Fibroblast of skin of left biceps (primary cell): Measurements from ENCODE around the gene PLSCR1.
"Not testable (repeated sequence)": the region's sequence is repeated elsewhere in the genome, so short reads cannot be mapped to it uniquely, and the experiment has no call there.

Source experiments
- DNase-seq, 2 experiments: peaks; one replicate each; pipeline ENCODE4 v3.0.0-alpha.2; 2013; ENCODE audit warnings: low read depth in 2 of 2

PLSCR1 gene

GRCh38 chr3:146550070-146550615 lies 5.7 kb upstream of the PLSCR1 start:
- no peak for DNase-seq

GRCh38 chr3:146547235-146547835 lies 2.9 kb upstream of the PLSCR1 start:
- no peak for DNase-seq

- no peak for DNase-seq
These were observed 2.1 kb upstream of the PLSCR1 start for GRCh38 chr3:146546366-146546965.

- no peak for DNase-seq
These were observed 622 bp upstream of the PLSCR1 start for GRCh38 chr3:146544929-146545528.

GRCh38 chr3:146543461-146544001 lies 876 bp downstream of the PLSCR1 start:
- no peak for DNase-seq

- no peak for DNase-seq
These were observed 1.4 kb downstream of the PLSCR1 start for GRCh38 chr3:146542978-146543377.

GRCh38 chr3:146542179-146542578 lies 2.2 kb downstream of the PLSCR1 start:
- no peak for DNase-seq

GRCh38 chr3:146540978-146541377 lies 3.4 kb downstream of the PLSCR1 start:
- no peak for DNase-seq

- DNase-seq: no peak
These were observed 4.2 kb downstream of the PLSCR1 start for GRCh38 chr3:146540236-146540635.

GRCh38 chr3:146539315-146539714 lies 5.1 kb downstream of the PLSCR1 start:
- no peak for DNase-seq

- no peak for DNase-seq
These were observed 6.8 kb downstream of the PLSCR1 start for GRCh38 chr3:146537603-146538002.

GRCh38 chr3:146536681-146537080 lies 7.7 kb downstream of the PLSCR1 start:
- DNase-seq: no peak

- DNase-seq: no peak
These were observed 12.0 kb downstream of the PLSCR1 start for GRCh38 chr3:146532406-146532805.

GRCh38 chr3:146530609-146531008 lies 13.8 kb downstream of the PLSCR1 start:
- no peak for DNase-seq

GRCh38 chr3:146529021-146529420 lies 15.4 kb downstream of the PLSCR1 start:
- no peak for DNase-seq

GRCh38 chr3:146524961-146525360 lies 19.4 kb downstream of the PLSCR1 start:
- DNase-seq: no peak

GRCh38 chr3:146523531-146523930 lies 20.9 kb downstream of the PLSCR1 start:
- DNase-seq: no peak

GRCh38 chr3:146522174-146523158 lies 21.9 kb downstream of the PLSCR1 start:
- DNase-seq: not testable (repeated sequence)

- DNase-seq: no peak
These were observed 23.0 kb downstream of the PLSCR1 start for GRCh38 chr3:146521394-146521793.

- no peak for DNase-seq
These were observed 24.6 kb downstream of the PLSCR1 start for GRCh38 chr3:146519810-146520209.

GRCh38 chr3:146517684-146518435 lies 26.5 kb downstream of the PLSCR1 start:
- DNase-seq: no peak
